GM12872 (cell line): ENCODE data around the gene MUC5B.

Source experiments
- TF ChIP-seq, protein P1 (sequence below): IDR thresholded peaks from 3 replicates; pipeline ENCODE4 v1.5.1; 2011; ENCODE audit warnings: low read depth, mild to moderate bottlenecking, low read length, moderate library complexity; ENCODE audit not compliant: insufficient read depth

The MUC5B gene

DNA sequence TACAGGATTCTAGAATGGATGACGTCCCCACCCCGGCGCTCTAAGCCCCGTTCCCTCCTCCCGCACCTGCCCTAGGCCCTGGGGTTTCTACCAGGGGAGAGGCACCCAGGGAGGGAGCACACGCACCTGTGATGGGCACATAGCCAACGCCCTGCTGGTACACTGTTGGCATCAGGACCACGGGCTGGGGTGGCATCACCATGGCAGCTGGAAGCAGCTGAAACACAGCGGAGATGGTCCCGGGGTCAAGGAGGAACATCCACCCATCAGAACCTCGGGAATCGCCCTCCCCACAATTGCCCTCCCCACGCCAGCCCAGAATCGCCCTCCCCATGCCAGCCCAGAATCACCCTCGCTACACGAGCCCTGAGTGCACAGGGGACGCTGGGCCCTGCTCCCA is 63.0 kb downstream of the MUC5B start:
- TF ChIP-seq, protein P1, sequence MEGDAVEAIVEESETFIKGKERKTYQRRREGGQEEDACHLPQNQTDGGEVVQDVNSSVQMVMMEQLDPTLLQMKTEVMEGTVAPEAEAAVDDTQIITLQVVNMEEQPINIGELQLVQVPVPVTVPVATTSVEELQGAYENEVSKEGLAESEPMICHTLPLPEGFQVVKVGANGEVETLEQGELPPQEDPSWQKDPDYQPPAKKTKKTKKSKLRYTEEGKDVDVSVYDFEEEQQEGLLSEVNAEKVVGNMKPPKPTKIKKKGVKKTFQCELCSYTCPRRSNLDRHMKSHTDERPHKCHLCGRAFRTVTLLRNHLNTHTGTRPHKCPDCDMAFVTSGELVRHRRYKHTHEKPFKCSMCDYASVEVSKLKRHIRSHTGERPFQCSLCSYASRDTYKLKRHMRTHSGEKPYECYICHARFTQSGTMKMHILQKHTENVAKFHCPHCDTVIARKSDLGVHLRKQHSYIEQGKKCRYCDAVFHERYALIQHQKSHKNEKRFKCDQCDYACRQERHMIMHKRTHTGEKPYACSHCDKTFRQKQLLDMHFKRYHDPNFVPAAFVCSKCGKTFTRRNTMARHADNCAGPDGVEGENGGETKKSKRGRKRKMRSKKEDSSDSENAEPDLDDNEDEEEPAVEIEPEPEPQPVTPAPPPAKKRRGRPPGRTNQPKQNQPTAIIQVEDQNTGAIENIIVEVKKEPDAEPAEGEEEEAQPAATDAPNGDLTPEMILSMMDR: no peak

DNA sequence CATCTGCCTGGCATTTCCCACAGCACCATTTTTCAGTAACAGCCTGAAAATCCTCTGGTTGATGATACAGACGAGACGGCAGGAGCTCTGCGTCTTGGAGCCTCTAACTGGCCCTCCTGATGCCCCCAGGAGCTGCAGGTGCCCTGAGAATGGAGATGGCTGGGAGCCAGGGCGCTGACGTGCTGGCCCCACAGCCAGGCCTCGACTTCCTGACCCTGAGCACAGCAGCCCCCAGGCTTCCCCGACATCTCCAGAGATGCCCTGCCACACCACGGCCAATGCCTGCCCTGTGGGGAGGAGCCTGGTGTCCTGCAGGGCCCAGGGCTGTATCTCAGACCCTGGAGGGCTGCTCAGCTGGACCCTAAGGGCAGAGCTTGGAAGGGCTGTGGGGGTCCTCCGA is 65.1 kb downstream of the MUC5B start:
- TF ChIP-seq, protein P1: no peak

DNA sequence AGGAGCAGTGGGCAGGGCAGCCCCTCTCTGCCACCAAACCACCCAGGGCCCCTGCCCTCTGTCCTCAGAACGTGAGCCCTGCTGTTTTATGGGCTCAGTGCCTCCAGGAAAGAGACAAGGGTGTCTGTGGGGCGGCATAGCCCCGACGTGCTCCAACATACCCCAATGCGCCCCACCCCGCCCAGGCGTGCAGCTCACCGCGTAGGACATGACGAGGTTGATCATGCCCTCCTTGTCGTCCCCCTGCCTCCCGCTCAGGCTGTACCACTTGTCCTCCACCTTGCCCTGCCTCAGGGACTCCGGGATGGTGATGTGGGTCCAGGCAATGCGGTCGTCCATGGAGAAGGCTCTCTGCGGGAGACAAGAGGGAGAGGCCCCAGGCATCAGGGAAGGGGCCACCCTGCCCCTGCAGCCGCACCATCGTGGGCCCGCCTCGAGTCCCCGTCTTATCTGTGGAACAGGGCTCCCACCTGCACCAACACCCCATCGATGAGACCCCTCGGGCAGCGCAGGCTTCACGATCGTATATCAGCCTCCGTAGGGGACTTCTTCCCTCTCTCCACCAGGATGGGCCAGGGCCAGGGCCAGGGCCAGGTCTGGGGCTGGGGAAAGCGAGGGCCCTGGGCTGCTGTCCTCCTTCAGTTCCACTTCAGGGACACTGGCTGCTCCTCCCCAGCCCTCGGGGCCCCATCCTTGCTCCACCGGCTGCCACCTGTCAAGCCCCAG is 65.7 kb downstream of the MUC5B start:
- TF ChIP-seq, protein P1: no peak

DNA sequence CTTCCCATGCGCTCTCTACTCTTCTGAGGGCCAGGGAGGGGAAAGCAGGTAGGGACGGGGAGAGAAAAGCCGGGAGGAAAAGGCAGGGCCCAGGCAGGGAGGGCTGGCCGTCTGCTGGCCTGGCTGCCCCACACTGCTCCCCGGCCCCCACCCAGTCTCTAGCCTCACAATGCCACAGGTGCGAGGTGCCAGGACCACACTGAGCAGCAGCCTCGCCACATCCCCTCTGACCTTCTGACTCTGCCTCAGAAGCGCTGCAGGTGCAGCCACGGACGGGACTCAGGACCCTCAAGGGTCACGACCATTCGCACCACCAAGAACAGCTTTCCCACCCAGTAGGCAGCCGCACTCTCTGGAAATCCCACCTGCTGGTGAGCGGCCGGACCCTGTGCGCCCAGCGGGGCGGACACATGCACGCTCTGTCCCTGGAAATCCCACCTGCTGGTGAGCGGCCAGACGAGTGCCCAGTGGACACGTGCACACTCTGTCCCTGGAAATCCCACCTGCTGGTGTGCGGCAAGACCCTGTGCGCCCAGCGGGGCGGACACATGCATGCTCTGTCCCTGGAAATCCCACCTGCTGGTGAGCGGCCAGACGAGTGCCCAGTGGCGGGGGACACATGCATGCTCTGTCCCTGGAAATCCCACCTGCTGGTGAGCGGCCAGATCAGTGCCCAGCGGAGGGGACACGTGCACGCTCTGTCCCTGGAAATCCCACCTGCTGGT is 66.5 kb downstream of the MUC5B start:
- TF ChIP-seq, protein P1: no peak

DNA sequence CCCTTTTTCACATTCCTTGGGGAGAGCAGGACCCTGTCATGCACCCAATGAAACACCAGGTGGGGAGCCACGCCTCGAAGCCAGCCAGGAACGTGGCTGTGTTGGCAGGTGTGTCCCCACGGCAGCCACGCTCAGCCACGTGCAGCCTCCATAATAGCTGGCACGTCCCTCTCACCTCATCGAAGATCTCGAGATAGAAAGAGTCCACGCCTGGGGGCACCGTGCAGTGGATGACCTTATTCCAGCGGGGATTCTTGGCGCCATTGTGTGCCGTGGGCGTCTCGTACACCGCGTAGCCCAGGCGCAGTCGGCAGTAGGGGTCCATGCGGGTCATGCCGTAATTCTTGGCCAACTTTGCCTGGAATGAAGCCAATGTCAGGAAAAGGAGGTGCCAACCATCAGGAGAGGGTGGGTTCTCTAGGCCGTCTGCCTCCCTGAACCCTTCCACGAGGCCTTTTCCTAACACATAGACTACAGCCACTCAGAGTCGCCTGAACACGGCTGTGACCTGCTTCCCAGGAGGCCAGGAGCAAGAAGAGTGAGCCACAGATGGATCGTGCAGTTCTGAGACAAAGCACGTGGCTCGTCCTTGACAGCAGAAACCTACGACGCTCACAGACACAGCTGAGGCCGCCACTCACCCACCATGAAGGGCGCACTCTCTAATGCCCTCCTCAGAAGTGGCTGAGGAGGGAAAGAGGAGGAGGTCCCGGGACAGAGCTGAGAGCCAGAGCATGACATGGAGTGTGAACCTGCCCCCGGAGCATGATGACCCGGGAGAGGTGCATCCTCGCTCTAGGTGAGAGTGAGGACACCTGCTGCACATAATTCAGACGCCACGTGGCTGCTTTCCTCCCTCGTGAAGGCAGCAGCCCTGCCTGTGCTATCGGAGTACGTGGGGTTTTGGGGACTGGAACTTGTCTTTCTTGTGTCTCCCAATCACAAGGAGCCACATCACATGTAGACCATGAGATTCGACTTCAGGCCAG is 67.5 kb downstream of the MUC5B start:
- TF ChIP-seq, protein P1: no peak

DNA sequence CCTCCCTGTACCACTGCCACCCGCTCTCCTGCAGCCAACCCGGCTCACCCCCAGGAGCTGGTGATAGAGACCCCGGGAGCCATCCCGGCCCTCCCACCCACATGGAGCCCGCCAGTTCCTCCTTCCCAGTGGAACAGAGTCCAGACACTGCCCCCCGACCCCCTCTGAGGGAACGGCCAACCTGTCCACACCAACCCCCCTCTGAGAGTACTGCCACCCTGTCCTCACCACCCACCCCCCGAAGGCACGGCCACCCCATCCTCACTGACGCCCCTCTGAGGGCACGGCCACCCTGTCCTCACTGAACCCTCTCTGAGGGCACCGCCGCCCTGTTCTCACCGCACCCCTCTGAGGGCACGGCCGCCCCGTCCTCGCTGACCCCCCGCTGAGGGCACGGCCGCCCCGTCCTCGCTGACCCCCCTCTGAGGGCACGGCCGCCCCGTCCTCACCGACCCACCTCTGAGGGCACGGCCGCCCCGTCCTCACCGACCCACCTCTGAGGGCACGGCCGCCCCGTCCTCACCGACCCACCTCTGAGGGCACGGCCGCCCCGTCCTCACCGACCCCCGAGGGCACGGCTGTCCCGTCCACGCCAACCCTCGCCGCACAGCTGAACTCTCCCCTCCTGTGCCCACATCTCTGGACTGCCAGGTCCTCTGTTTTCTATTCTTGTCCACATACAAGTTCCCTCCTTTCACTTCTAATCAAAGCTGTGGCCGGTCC is 68.6 kb downstream of the MUC5B start:
- TF ChIP-seq, protein P1: no peak
